ENCODE results near the gene TTF2.

The TTF2 gene

GRCh38 chr1:117059678-117060440 lies at the start of gene TTF2:
TSS of gene TTF2 (plus strand) at chr1:117060326. CDS start at chr1:117060347, 21 bp downstream.
- peak; percentile 97 for FAIRE-seq
- DNase-seq (ENCODE audit: insufficient read length, low spot score): peak; percentile 83
- TF ChIP-seq POLR2A (IDR thresholded peaks at IDR 0.05; ENCODE audit: low read depth, low read length): peak; percentile 17; the same call in 1 of the 2 replicates

DNA sequence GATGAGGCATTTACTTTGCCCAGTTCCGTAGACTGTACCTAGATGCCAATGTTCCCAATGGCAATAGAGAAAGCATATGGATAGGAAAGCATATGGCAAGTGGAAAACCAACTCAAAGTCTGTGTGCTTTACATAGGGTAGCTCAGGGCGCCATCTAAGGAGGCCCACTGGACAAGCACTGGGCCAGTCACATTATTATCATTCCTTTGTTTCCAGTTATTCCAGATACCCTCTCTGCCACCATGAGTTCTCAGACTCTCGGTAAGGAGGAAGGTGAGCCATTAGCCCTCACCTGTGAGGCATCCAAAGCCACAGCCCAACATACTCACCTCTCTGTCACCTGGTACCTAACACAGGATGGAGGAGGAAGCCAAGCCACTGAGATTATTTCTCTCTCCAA lies 48.8 kb upstream of the TTF2 start:
- DNase-seq (ENCODE audit: insufficient read length, low spot score): no peak
- FAIRE-seq: no peak
- TF ChIP-seq POLR2A (IDR thresholded peaks at IDR 0.05; ENCODE audit: low read depth, low read length): no peak

GRCh38 chr1:117013309-117013858 lies 46.7 kb upstream of the TTF2 start:
- FAIRE-seq (no peak), DNase-seq (ENCODE audit: insufficient read length, low spot score) (no peak)
- TF ChIP-seq POLR2A (IDR thresholded peaks at IDR 0.05; ENCODE audit: low read depth, low read length): no peak

- no peak for FAIRE-seq
- no peak for TF ChIP-seq POLR2A (IDR thresholded peaks at IDR 0.05; ENCODE audit: low read depth, low read length)
Observed at GRCh38 chr1:117014209-117014608, 45.9 kb upstream of the TTF2 start.

GRCh38 chr1:117015724-117016123 lies 44.4 kb upstream of the TTF2 start:
- DNase-seq (ENCODE audit: insufficient read length, low spot score): no peak
- no peak for TF ChIP-seq POLR2A (IDR thresholded peaks at IDR 0.05; ENCODE audit: low read depth, low read length)
- FAIRE-seq: no peak

More at GRCh38 chr1:117014209-117014608, 45.9 kb upstream of the TTF2 start:
- DNase-seq (ENCODE audit: insufficient read length, low spot score): no peak

GRCh38 chr1:117017062-117017461 lies 43.1 kb upstream of the TTF2 start:
- FAIRE-seq (no peak), DNase-seq (ENCODE audit: insufficient read length, low spot score) (no peak)
- no peak for TF ChIP-seq POLR2A (IDR thresholded peaks at IDR 0.05; ENCODE audit: low read depth, low read length)

- no peak for DNase-seq (ENCODE audit: insufficient read length, low spot score)
- FAIRE-seq: no peak
- no peak for TF ChIP-seq POLR2A (IDR thresholded peaks at IDR 0.05; ENCODE audit: low read depth, low read length)
Observed at GRCh38 chr1:117017648-117018047, 42.5 kb upstream of the TTF2 start.

DNA sequence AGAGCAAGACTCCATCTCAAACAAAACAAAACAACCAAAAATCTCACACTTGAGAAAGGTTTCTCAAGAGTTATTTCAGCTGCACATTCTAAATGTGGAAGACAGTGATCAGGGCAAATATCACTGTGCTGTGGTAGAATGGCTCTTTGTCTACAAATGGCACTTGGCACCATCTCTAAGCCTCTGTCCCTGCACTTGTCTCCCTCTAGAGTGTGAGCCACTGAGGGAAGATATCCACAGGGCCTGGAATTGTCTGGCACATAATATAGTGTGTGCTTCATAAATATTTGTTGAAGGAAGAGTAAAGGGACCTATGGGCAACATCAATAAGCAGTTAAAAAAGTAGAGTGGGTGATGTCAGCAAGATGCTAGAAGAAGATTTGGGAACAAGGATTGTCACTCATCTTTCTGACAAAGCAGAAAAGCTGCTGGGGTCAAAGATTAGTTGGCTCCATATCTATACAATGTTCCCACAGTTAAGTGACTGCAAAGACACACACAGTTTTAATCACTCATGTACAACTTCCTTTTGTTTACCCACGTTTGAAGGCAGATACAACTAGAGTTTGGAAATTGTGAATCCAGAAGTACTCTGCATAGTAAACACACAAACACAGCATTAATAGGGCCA lies 39.5 kb upstream of the TTF2 start:
- FAIRE-seq (no peak), DNase-seq (ENCODE audit: insufficient read length, low spot score) (no peak)
- no peak for TF ChIP-seq POLR2A (IDR thresholded peaks at IDR 0.05; ENCODE audit: low read depth, low read length)

DNA sequence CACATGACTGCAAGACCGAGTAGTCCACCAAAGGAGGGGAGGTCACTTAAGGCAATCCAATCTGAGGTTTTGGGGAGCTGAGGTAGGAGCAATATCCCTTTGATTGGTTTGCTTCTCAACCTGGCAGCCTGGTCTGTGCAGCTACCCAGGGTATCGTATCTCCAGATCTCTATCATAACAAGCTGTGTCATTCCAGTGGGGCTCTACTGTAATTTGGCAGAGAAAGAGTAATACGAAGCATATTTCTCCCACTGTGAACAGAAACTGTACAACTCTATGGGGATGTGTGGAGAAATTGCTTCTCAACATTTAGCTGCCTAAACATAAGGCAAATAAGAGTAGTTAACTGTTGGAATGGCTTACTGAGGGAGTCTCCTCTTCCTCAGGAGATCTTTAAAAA lies 38.0 kb upstream of the TTF2 start:
- no peak for DNase-seq (ENCODE audit: insufficient read length, low spot score)
- no peak for FAIRE-seq
- TF ChIP-seq POLR2A (IDR thresholded peaks at IDR 0.05; ENCODE audit: low read depth, low read length): no peak

DNA sequence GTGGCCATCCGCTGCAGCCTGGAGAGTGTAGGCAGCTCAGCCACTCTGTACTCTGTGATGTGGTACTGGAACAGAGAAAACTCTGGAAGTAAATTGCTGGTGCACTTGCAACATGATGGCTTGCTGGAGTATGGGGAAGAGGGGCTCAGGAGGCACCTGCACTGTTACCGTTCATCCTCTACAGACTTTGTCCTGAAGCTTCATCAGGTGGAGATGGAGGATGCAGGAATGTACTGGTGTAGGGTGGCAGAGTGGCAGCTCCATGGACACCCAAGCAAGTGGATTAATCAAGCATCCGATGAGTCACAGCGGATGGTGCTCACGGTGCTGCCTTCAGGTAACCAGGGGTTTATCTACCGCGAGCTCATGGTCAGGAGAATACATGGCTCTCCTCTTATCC lies 34.6 kb upstream of the TTF2 start:
- DNase-seq (ENCODE audit: insufficient read length, low spot score) (no peak), FAIRE-seq (no peak)
- TF ChIP-seq POLR2A (IDR thresholded peaks at IDR 0.05; ENCODE audit: low read depth, low read length): no peak

GRCh38 chr1:117026361-117026760 lies 33.8 kb upstream of the TTF2 start:
- DNase-seq (ENCODE audit: insufficient read length, low spot score) (no peak), FAIRE-seq (no peak)
- no peak for TF ChIP-seq POLR2A (IDR thresholded peaks at IDR 0.05; ENCODE audit: low read depth, low read length)

- FAIRE-seq: no peak
- no peak for DNase-seq (ENCODE audit: insufficient read length, low spot score)
- TF ChIP-seq POLR2A (IDR thresholded peaks at IDR 0.05; ENCODE audit: low read depth, low read length): no peak
Observed at GRCh38 chr1:117029685-117030084, 30.4 kb upstream of the TTF2 start.

- FAIRE-seq (no peak), DNase-seq (ENCODE audit: insufficient read length, low spot score) (no peak)
- TF ChIP-seq POLR2A (IDR thresholded peaks at IDR 0.05; ENCODE audit: low read depth, low read length): no peak
Observed at GRCh38 chr1:117030271-117030877, 29.8 kb upstream of the TTF2 start.

GRCh38 chr1:117032266-117032665 lies 27.9 kb upstream of the TTF2 start:
- no peak for TF ChIP-seq POLR2A (IDR thresholded peaks at IDR 0.05; ENCODE audit: low read depth, low read length)
- DNase-seq (ENCODE audit: insufficient read length, low spot score) (no peak), FAIRE-seq (no peak)
